Erythroblast (primary cell): ENCODE results near the gene PTGDR.

Experiments used
- DNase-seq, 2 experiments: peaks; one replicate each; lab custom pipeline; 2025; lab: John Stamatoyannopoulos, UW
- GATA1 ChIP-seq: IDR thresholded peaks from 2 replicates; pipeline ENCODE4 v1.6.1; 2011; ENCODE audit warnings: low read depth, mild to moderate bottlenecking, control low read depth, low read length, moderate library complexity
- POLR2A ChIP-seq: IDR thresholded peaks from 2 replicates; pipeline ENCODE4 v1.6.1; 2011; ENCODE audit warnings: mild to moderate bottlenecking, low read length

PTGDR gene

DNA sequence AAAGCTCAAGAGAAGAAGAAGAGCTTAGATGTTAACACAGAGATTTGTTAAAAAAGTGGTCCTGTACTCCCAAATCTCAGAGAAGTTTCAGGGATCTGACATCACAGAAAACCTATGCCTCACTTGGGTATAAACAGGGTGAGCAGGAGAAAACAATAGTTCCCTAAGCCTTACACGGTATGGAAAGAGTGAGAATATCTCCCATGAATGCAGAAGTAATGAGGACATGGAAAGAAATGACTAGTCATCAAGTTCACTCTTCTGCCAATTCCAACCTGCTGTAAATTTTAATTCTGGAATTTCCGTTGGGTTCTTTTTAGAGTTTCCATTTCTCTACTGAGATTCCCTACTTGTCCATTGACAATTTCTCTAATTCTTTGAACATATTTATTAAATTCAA is 40.4 kb downstream of the PTGDR start:
- TF ChIP-seq POLR2A, result no peak
- DNase-seq, result no peak

- TF ChIP-seq GATA1 (no peak), POLR2A (no peak)
Measured at GRCh38 chr14:52310541-52310940, 43.0 kb downstream of the PTGDR start.

GRCh38 chr14:52312931-52313355 is 45.4 kb downstream of the PTGDR start:
- TF ChIP-seq GATA1 (no peak), POLR2A (no peak)
- DNase-seq, result no peak

More at GRCh38 chr14:52310541-52310940, 43.0 kb downstream of the PTGDR start:
- DNase-seq, result no peak

- DNase-seq, result no peak
- TF ChIP-seq POLR2A (no peak), GATA1 (no peak)
Measured at GRCh38 chr14:52313462-52313861, 46.0 kb downstream of the PTGDR start.

DNA sequence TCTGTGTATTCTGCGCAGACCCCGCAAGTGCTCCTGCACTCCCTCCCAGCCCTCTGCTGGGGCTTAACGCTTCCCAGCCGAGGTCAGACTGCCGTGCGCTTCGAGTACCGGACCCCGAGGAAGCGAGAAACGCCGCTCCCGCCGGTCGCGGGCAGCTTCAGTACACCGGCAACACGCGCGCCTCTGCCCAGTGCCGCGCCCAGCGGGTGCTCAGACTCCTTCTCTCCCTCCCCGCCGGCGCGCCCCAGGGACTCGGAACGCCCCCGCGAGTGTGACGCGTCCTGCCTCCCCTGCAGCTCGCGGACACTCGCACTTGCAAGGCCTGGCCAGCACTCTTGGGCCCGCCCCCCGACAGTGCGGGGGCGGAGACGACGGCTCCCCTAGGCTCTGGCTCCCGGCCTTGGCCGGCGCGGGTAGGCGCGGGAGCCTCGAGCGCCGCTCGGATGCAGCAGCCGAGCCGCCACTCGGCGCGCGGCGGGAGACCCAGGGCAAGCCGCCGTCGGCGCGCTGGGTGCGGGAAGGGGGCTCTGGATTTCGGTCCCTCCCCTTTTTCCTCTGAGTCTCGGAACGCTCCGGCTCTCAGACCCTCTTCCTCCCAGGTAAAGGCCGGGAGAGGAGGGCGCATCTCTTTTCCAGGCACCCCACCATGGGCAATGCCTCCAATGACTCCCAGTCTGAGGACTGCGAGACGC is 46.6 kb downstream of the PTGDR start, which contains the start of gene PTGER2:
TSS of gene PTGER2 (plus strand) at position 410 of the 692 bp plus-strand sequence. CDS start at position 647, 237 bp downstream.
- peak; percentile 76 to 80 for DNase-seq
- no peak for TF ChIP-seq POLR2A
- TF ChIP-seq GATA1, result no peak

GRCh38 chr14:52314595-52315354 is 47.3 kb downstream of the PTGDR start:
- TF ChIP-seq POLR2A (no peak), GATA1 (no peak)
- peak; percentile 28 to 33 for DNase-seq

GRCh38 chr14:52315355-52315718 is 47.8 kb downstream of the PTGDR start:
- DNase-seq, result no peak
- no peak for TF ChIP-seq POLR2A
- no peak for TF ChIP-seq GATA1

- no peak for TF ChIP-seq GATA1
- TF ChIP-seq POLR2A, result no peak
- no peak for DNase-seq
Measured at GRCh38 chr14:52318062-52318461, 50.6 kb downstream of the PTGDR start.

DNA sequence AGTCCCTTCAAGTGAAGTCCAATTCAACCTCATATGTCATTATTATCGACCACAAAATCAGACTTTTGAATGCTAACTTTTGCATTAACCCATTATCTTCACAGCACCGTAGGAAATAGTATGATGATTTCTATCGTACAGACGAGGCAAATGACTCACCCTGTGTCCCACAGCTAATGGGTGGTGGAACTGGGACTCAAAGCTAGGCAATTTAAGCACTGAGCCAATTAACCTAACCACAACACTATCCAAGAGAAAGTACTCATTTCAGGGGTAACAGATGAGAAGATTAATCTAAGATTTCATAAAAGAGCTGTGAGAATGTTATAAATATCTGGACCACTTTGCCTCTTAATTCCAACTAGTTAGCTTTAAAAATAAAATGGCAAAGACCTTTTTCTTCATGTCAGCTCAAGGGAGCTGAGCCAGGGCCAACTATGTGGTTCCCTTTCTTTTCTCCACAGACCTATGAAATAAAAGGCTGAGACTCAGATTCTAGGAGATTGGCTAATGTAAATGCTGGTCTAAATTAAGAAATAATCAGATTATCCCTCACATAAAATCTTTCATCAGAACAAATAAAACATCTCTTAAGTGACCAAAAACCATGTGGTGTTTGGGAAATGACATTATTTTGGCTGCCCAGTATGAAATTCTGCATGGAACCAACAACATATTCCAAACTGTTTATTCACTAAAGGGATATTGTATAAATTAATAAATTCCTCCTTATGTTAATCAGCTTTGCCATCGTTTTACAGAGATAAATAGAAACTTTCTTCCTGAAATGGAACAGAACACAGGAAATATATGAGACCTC is 51.5 kb downstream of the PTGDR start:
- DNase-seq, result no peak
- TF ChIP-seq GATA1, result no peak
- no peak for TF ChIP-seq POLR2A

GRCh38 chr14:52319919-52320318 is 52.4 kb downstream of the PTGDR start:
- no peak for DNase-seq
- no peak for TF ChIP-seq GATA1
- TF ChIP-seq POLR2A, result no peak

DNA sequence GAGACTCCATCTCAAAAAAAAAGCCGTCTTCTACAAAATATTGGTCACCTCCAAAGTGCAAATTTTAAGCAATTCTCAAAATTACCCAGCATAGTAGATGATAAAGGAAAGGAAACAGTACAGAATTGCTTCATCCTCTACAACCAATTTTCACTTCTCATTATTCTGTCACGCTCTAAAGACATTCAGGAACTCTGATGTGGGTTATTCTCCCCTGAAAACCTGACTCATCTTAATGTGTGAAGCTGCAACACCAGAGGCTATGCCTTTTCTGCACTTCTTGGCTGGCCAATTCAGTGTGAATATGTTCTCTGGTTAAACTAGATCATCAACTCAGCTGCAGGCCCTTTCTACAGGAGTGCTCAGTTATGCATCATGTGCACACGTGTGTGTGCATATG is 57.6 kb downstream of the PTGDR start:
- no peak for TF ChIP-seq POLR2A
- TF ChIP-seq GATA1, result no peak
- no peak for DNase-seq

DNA sequence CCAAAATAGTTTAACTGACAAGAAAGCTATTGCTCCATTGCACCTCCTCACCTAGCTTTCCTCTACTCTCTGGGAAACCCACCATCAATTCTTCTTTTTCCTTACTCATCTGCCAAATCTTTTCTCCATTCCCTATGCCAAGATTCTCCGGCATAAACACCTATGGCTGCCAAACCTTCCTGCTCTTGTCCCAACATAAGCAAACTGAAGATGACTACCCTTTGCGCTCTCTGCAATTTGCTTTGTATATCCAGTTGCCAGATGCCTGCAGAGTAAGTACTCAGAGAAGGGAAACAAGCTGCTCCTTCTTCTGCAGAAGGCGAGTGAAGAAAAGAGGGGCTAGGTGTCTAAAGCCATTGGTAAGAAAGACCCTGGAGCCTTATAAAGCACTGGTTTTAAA is 58.1 kb downstream of the PTGDR start:
- DNase-seq, result no peak
- TF ChIP-seq GATA1 (no peak), POLR2A (no peak)
